Measurements from ENCODE around the gene CBY1.

DNA sequence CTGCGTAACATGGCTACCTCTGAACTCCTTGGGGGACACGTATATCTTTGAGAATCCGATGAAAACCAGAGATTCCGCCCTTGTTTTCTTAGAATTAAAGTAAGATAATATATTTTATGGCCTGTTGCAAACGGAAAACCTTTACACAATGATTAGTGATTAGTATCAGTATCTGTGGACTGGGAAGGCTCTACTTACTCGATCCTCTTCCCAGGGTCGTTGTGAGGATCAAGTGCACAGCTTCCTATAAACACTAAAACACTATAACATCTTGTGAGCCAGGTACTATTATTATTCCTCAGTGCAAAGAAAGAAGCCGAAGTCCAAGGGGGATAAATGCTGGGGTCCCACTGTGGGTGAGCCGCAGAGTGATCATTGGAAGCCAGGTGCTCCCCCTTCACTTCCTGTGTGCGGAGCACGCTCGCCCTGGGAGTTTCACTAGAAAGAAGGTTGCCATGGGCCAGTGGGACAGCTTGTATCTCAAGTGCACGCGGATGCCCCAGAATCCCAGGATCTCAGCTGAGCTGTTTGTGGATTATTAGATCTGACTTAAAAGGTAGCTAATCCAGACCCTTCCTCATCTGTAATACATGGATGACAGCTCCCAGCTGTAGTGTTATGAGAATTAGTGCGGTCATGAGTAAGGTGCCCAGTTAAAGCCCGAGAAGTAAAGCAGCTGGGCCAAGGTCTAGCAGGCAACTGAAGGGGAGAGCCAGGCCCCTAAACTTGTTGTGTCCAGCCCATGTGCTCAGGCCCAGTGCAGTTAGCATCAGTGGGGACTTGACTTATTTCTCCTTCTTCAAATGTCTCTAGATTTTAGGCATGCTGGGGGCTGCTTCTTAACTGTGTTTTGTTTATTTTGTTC lies 839 bp downstream of the CBY1 start:
- TF ChIP-seq, protein P1, sequence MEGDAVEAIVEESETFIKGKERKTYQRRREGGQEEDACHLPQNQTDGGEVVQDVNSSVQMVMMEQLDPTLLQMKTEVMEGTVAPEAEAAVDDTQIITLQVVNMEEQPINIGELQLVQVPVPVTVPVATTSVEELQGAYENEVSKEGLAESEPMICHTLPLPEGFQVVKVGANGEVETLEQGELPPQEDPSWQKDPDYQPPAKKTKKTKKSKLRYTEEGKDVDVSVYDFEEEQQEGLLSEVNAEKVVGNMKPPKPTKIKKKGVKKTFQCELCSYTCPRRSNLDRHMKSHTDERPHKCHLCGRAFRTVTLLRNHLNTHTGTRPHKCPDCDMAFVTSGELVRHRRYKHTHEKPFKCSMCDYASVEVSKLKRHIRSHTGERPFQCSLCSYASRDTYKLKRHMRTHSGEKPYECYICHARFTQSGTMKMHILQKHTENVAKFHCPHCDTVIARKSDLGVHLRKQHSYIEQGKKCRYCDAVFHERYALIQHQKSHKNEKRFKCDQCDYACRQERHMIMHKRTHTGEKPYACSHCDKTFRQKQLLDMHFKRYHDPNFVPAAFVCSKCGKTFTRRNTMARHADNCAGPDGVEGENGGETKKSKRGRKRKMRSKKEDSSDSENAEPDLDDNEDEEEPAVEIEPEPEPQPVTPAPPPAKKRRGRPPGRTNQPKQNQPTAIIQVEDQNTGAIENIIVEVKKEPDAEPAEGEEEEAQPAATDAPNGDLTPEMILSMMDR (IDR thresholded peaks at IDR 0.05) = no peak
- no peak for TF ChIP-seq POLR2A (IDR thresholded peaks at IDR 0.05)
